Mucosa of descending colon (tissue), 3 donors: ENCODE measurements around the gene RPL10A. TPM values are rescaled to one million over a fixed set of nuclear protein-coding genes. Genes with fewer than 3 reads are reported as not detected.
A peak's percentile ranks its signal among the peaks of the same experiment; 100 is the strongest.

ENCODE experiments used
- ATAC-seq: fragments of 200-7000 bp; cut with Tn5 transposase; one replicate; pipeline ENCODE4 v1.9.1; 2020; ENCODE audit warnings: mild to moderate bottlenecking, moderate library complexity
- DNase-seq, 3 donors: peaks; one replicate each; pipeline ENCODE4 v3.0.0-alpha.2; 2020
- H3K36me3 ChIP-seq: fragments of 200-600 bp; one replicate; pipeline ENCODE4 v1.8.0; 2021; ENCODE audit warnings: low read depth, mild to moderate bottlenecking
- H3K4me1 ChIP-seq: fragments of 200-600 bp; one replicate; pipeline ENCODE4 v1.8.0; 2021; ENCODE audit warnings: low read depth, mild to moderate bottlenecking
- H3K4me3 ChIP-seq: fragments of 200-600 bp; one replicate; pipeline ENCODE4 v1.8.0; 2021; ENCODE audit warnings: mild to moderate bottlenecking
- H3K9me3 ChIP-seq: fragments of 200-600 bp; one replicate; pipeline ENCODE4 v1.8.0; 2021; ENCODE audit warnings: mild to moderate bottlenecking
- intact Hi-C, 2 donors: fragments of 100-400 bp; cut with DNase I in 1 of 2; cut with micrococcal nuclease in 1 of 2; formaldehyde crosslinking; loops; one replicate each; pipeline versions ENCODE4 v1.11.0 to v1.11.1; 2022; cut with DNase I, micrococcal nuclease
- total RNA-seq, 3 donors: library from RNA; stranded (reverse); fragmentation: NEBNext Ultra II Directional in 2 of 3; extraction: Animal tissue kit (Norgen Biotek cat#: 25700) in 2 of 3; gene quantifications; one replicate each; pipeline versions ENCODE4 v1.2.1 to v1.2.4, GENCODE V29; 2021 to 2023
- TF ChIP-seq, protein P1 (sequence below): fragments of 200-600 bp; IDR thresholded peaks from one replicate; pipeline ENCODE4 v1.8.0; 2022; ENCODE audit warnings: antibody characterized with exemption, mild to moderate bottlenecking
- donor health status: DM: no; HTN: no; CAD: no; lungs with moderate emphysema.
- donor health status: DM: no; HTN: no; CAD: no.
- donor health status: DM: no; HTN: yes; CAD: no.

RPL10A gene
- total RNA-seq, 3 donors from 2014 or later = 849 to 1,069 (median 985) TPM

DNA sequence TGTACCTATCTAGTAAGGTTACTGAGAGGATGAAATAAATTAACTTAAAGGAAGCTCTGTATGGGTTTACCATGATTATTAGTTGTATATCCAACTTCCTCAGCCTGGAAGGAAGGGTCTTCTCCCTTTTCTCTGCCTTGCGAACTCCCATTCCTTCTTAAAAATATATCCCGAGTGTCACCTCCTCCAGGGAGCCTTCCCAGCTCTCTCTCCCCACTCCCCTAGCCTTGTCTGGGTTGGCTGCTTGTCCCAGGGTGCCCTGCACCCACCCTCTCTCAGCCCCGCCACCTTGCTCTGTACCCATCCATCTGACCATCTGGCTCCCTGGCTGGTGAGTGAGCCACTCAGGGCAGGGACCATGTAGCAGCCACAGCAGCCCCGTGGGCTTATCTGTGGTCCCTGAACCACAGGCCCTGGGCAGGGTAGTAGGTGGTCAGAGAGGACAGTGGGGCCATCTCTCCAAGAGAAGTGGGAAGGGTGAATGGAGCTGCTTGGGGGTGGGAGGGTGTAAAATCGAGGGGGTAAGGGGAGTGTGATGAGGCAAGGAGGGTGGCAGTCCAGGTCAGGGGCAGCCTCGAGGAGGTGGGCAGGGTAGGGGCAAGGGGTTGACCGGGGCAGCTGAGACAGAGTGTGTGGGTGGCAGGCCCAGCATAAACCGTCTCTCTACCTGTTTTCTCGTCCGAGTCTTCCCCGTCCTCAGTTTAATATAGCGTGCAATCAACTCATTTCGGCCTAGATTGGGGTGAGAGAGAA is 15.9 kb downstream of the RPL10A start:
- no peaks in the 10 kb centered on the region for H3K9me3 ChIP-seq
- intact Hi-C loops = no loop called here
- DNase-seq = no peak
- H3K36me3 ChIP-seq = no peaks in the 10 kb centered on the region
- no peak overlapping the region for H3K4me3 ChIP-seq
- peaks cover 28% of the 10 kb centered on the region for H3K4me1 ChIP-seq
- TF ChIP-seq, protein P1, sequence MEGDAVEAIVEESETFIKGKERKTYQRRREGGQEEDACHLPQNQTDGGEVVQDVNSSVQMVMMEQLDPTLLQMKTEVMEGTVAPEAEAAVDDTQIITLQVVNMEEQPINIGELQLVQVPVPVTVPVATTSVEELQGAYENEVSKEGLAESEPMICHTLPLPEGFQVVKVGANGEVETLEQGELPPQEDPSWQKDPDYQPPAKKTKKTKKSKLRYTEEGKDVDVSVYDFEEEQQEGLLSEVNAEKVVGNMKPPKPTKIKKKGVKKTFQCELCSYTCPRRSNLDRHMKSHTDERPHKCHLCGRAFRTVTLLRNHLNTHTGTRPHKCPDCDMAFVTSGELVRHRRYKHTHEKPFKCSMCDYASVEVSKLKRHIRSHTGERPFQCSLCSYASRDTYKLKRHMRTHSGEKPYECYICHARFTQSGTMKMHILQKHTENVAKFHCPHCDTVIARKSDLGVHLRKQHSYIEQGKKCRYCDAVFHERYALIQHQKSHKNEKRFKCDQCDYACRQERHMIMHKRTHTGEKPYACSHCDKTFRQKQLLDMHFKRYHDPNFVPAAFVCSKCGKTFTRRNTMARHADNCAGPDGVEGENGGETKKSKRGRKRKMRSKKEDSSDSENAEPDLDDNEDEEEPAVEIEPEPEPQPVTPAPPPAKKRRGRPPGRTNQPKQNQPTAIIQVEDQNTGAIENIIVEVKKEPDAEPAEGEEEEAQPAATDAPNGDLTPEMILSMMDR = no peak
- ATAC-seq = no peak

DNA sequence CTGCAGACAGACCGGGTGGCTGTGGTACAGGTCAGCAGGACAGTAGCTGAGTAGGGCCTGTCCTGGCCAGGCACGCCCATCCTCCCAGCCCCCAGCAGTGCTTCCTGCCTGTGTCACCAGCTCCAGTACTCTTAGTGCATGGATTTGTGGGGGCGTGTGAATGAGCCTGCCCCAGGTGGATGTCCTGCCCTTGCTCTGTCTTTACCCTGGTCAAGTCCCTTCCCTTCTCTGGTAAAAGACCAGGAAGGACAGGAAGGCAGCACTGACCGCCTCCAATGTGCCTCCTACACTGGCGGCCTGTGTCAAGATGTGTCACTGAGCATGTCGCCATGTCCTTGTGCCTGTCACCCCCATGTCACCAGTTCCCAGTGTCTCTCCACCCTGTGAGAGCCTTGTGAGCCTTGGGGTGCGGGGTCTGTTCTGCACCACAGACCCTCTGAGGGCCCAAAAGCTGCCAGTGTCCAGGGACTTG is 16.8 kb downstream of the RPL10A start:
- Histone ChIP-seq H3K4me3 (no peak overlapping the region), H3K36me3 (no peaks in the 10 kb centered on the region), H3K9me3 (no peaks in the 10 kb centered on the region), H3K4me1 (peaks cover 30% of the 10 kb centered on the region)
- TF ChIP-seq, protein P1 = no peak
- intact Hi-C loops = no loop called here
- DNase-seq (peak in 1 of 3 donors; percentile 48), ATAC-seq (no peak)

DNA sequence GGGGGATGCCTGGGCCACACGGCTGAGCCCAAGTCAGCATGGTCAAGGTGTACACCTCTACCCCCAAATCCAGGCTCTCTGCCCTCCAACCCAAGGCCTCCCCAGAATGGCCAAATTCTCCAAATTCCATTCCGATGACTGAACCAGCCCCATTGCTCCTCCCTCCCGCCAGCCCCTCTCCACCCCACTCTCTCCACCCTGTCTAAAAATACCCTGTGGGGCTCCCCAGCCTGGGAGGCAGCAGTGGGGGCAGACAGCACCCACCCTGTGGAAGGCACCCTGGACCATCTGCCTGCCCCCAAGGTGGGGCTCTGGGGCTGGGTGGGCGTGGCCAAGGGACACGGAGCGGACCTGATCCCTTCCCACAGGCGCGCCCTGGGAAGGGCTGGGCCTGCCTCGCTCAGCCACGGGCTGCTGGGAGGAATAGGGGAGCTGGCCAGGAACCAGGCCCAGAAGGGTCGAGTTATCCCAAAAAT is 17.2 kb downstream of the RPL10A start:
- TF ChIP-seq, protein P1 = no peak
- Histone ChIP-seq H3K9me3 (no peaks in the 10 kb centered on the region), H3K4me3 (no peak overlapping the region), H3K4me1 (peaks cover 30% of the 10 kb centered on the region), H3K36me3 (no peaks in the 10 kb centered on the region)
- peak; percentile 75 for ATAC-seq
- intact Hi-C loops = no loop called here
- DNase-seq = peak; percentile 74 to 85 (median 84)

DNA sequence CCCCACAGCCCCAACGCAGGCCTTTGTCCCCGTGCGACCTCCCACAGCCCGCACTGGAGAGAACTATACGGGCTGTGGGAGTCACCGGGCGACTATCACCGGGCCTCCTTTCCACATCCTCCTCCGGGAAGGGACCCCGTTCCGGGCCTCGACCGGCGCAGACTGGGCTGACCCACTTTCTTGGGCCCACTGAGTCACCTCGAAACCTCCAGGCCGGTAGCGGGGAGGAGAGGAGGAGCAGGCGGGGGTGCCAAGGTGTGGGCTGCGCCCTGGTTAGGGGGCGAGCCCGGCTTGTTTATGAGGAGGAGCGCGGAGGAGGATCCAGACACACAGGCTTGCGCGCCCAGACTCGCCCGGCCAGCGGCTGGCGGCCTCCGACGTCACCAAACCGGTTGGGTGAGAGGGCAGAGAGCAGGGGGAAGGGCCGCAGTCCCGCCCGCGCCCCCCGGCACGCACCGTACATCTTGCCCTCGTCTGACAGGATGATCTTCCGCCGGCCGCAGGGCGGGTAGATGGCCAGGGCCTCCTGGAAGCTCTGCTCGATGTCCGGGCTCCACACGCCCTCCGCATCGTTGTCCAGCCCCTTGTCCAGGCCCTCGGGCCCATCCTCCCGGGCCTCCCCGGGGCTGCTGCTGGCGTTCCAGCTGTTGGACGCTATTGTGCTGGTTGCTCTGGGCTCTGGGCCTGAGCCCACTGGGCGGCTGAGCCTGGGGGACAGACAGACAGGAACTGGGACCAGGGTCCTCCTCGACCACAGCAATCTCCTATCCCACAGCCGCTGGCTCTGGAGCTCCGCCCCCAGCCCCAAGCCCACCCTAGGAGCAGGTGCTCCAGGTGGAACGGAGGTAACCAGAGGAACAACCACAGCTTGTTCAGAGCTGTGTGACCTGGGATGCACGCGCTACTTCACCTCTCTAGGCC is 18.1 kb downstream of the RPL10A start:
- no peaks in the 10 kb centered on the region for H3K36me3 ChIP-seq
- ATAC-seq (peak; percentile 85), DNase-seq (peak; percentile 89 to 94 (median 92))
- intact Hi-C loops = no loop called here
- no peak overlapping the region for H3K4me3 ChIP-seq
- TF ChIP-seq, protein P1 = no peak
- H3K4me1 ChIP-seq = peaks cover 30% of the 10 kb centered on the region
- no peaks in the 10 kb centered on the region for H3K9me3 ChIP-seq

DNA sequence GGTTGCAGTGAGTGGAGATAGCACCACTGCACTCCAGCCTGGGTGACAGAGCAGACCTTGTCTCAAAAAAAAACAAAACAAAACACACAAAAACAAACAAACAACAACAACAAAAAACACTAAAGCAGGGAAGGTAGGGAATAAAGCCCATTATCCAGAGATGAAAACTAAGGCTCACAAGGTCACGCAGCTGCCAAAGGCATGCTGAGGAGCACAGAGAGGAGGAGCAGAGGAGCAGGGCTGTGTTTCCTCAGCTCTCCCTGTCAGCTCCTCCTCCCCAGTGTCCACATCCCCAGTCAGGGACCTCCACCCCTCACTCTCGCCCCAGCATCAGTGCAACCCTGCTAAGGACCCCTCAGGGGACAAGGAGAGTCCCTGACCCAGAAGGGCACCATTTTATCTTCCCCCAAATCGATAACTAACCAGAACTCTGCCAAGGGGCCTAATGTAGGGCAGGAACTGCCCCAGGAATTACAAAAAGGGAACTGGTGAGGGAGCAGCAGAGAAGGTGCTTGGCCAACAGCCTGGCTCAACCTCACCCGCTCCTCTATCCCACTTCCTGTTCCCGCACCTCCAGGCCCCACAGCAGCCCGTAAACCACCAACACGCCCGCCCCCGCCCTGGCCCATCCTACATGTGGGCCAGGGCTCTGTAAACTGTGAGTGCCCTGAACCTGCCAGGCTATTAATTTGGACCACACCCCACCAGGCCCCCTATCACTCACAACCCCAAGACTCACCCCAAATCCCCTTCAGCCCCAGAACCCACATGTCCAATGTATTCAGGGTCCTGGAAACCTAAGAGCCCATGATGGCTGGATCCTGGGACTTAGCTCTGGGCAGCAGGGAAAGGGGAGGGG is 19.7 kb downstream of the RPL10A start:
- H3K36me3 ChIP-seq = no peaks in the 10 kb centered on the region
- H3K4me3 ChIP-seq = no peak overlapping the region
- TF ChIP-seq, protein P1 = no peak
- intact Hi-C loops = no loop called here
- H3K9me3 ChIP-seq = no peaks in the 10 kb centered on the region
- ATAC-seq (peak; percentile 71), DNase-seq (peak; percentile 82 to 88 (median 85))
- H3K4me1 ChIP-seq = peaks cover 43% of the 10 kb centered on the region
